ENCODE measurements around the gene CCNI2.
A peak's percentile ranks its signal among the peaks of the same experiment; 100 is the strongest.

Gene CCNI2

GRCh38 chr5:132776131-132776937 lies 29.1 kb downstream of the CCNI2 start:
- no peak for DNase-seq (ENCODE audit: low read depth, low spot score)
- peak overlapping the region; percentile 62 for H3K4me3 ChIP-seq (ENCODE audit: low read length)

- DNase-seq (ENCODE audit: low read depth, low spot score): no peak
Measured at GRCh38 chr5:132776938-132777208, 29.6 kb downstream of the CCNI2 start.

DNA sequence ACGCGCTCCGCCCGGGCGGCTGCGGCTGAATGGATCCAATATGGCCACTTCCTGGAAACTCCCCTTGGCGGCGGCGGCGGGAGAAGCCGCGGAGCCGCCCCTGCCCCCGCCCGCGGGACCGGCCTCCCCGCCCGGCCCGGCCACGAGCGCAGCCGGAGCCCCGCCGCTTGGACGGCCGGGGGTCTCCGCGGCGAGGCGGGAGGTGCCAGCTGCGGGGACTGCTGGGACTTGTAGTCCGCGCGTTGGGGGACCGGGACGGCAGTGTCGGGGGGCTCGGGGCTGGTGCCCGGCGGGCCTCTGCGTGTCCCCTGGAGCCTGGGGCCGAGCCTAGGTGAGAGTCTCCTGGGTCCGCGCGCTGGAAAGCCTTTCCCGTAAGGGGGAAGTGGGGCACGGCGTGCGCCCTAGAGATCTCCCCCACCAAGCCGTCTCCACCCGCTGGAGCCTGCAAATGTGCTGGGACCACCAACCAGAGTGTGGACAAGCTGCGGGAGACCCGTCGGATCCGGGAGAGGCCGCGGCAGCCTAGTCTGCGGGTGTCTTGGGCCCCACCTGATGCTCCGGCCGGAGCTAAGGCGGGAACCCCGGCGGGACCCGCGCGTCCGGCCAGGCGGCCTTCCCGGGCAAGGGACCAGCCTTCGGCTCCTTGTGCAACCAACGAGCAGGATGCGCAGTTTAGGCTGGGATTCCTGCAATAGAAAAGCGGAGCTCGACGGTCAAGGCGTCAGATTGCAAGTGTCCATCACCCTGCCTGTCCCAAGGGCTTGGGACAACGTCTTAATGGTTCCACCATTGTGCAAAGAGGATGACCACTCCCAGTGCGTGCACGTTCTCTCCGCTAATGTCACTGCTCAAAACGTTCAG lies 30.2 kb downstream of the CCNI2 start, which contains the start of gene SEPTIN8:
Gene SEPTIN8 (minus strand): TSS at position 31 of the 861 bp plus-strand sequence. CDS start 102 bp downstream, outside the sequence.
- H3K4me3 ChIP-seq (ENCODE audit: low read length): peak within 1 kb of the TSS; percentile 62
- DNase-seq (ENCODE audit: low read depth, low spot score): no peak

More at GRCh38 chr5:132776938-132777208, 29.6 kb downstream of the CCNI2 start:
- peak overlapping the region; percentile 62 for H3K4me3 ChIP-seq (ENCODE audit: low read length)

GRCh38 chr5:132778129-132778528 lies 30.9 kb downstream of the CCNI2 start:
- H3K4me3 ChIP-seq (ENCODE audit: low read length): no peak overlapping the region

GRCh38 chr5:132778856-132779255 lies 31.6 kb downstream of the CCNI2 start:
- DNase-seq (ENCODE audit: low read depth, low spot score): no peak
- no peak overlapping the region for H3K4me3 ChIP-seq (ENCODE audit: low read length)

More at GRCh38 chr5:132778129-132778528, 30.9 kb downstream of the CCNI2 start:
- no peak for DNase-seq (ENCODE audit: low read depth, low spot score)

GRCh38 chr5:132779961-132780360 lies 32.7 kb downstream of the CCNI2 start:
- H3K4me3 ChIP-seq (ENCODE audit: low read length): no peak overlapping the region
- no peak for DNase-seq (ENCODE audit: low read depth, low spot score)

- peak; percentile 19 for DNase-seq (ENCODE audit: low read depth, low spot score)
- no peak overlapping the region for H3K4me3 ChIP-seq (ENCODE audit: low read length)
Measured at GRCh38 chr5:132780577-132780976, 33.4 kb downstream of the CCNI2 start.

- no peak for DNase-seq (ENCODE audit: low read depth, low spot score)
- no peak overlapping the region for H3K4me3 ChIP-seq (ENCODE audit: low read length)
Measured at GRCh38 chr5:132781029-132781428, 33.8 kb downstream of the CCNI2 start.

- no peak for DNase-seq (ENCODE audit: low read depth, low spot score)
Measured at GRCh38 chr5:132782101-132782500, 34.9 kb downstream of the CCNI2 start.

GRCh38 chr5:132785365-132785764 lies 38.1 kb downstream of the CCNI2 start:
- DNase-seq (ENCODE audit: low read depth, low spot score): no peak
- H3K4me3 ChIP-seq (ENCODE audit: low read length): no peak overlapping the region

More at GRCh38 chr5:132782101-132782500, 34.9 kb downstream of the CCNI2 start:
- no peak overlapping the region for H3K4me3 ChIP-seq (ENCODE audit: low read length)

GRCh38 chr5:132785864-132786263 lies 38.6 kb downstream of the CCNI2 start:
- no peak for DNase-seq (ENCODE audit: low read depth, low spot score)

GRCh38 chr5:132787076-132787475 lies 39.9 kb downstream of the CCNI2 start:
- DNase-seq (ENCODE audit: low read depth, low spot score): no peak

More at GRCh38 chr5:132785864-132786263, 38.6 kb downstream of the CCNI2 start:
- no peak overlapping the region for H3K4me3 ChIP-seq (ENCODE audit: low read length)

DNA sequence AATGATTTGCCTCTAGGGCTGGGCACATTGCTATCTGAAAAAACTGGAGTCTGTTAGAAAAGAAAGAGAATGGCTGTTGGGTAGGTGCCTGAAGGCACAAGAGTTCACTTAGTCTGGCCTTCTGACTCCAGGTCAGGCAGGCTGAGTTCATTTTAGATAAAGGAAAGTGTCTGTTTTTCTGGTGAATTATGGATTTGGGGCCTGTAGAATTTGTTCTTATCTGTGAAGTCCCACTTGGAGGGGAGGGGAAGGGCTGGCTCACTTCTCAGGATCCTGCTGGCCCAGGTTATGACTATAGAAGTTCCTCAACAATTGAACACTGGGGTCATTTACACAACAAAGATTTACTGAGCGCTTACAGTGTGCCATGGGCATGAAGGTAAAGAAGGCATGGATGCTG lies 41.3 kb downstream of the CCNI2 start:
- no peak overlapping the region for H3K4me3 ChIP-seq (ENCODE audit: low read length)
- DNase-seq (ENCODE audit: low read depth, low spot score): no peak

More at GRCh38 chr5:132787076-132787475, 39.9 kb downstream of the CCNI2 start:
- H3K4me3 ChIP-seq (ENCODE audit: low read length): no peak overlapping the region

DNA sequence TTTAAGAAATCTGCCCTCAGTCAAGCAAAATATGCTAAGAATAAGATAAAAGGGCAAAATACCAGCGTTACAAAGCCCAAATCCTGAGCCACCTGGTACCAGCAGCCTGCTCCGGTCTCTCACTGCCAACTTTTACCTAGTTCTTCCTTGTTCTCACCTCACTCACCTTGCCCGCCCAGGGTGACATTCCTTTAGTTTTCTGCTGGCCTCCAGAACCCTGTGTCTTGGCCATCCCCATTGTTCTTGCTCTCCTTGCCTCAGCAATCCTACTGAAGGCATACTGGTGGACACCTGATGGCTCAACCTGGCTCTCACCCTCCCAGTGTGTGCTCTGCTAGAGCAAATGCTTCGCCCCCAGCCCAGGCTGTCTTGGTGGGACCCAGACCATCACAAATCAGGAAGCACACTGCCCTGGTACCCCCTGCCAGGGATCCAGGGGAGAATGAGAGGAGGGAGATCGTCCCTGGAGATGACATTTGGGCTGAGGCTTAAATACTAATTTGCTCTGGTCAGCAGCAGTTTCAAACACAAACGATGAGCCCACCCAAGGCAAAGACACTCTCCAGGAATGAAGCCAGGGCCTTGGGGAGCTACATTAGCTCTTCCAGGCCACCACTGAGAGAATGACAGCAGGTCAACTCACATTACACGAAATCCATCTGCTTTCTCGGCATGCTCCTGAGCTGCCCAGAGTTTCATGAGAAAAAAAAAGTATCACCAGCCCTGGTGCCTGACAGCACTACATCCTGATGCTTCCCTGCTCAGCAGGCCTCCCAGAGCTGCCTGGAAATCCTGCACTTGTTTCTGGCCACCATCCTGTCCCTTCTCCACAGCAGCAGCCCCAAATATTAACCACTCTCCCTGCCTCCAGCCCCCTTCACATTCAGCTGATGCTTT lies 42.0 kb downstream of the CCNI2 start:
- DNase-seq (ENCODE audit: low read depth, low spot score): no peak
- H3K4me3 ChIP-seq (ENCODE audit: low read length): no peak overlapping the region

DNA sequence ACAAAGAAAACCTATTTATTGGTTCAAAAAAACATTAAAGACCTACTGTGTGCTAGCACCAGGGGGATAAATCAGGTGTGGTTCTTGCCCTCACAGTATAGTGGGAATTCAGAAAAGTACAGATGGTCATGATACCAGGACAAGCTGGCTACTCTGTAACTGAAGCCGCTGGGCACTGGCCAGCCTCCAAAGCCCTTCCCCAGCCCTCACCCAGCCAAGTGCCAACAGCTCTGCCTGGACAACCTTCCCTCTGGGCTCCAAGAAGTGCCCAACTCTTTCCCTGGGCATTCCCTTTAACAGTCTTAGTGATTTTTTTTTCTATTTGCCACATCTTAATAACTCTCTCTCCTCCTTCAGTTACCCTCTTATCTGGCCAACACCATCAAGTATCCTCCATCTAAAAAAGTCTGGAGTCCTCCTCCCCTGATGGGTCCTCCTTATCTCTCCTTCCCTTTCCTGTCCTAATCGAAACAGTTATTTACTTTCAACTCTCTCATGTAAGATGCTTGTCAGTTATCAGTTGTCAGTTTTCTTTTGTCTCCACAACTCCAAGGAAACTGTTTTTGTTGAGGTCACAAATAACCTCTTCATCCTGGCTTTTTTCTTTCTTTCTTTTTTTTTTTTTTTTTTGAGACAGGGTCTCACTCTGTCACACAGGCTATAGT lies 43.1 kb downstream of the CCNI2 start:
- DNase-seq (ENCODE audit: low read depth, low spot score): no peak

DNA sequence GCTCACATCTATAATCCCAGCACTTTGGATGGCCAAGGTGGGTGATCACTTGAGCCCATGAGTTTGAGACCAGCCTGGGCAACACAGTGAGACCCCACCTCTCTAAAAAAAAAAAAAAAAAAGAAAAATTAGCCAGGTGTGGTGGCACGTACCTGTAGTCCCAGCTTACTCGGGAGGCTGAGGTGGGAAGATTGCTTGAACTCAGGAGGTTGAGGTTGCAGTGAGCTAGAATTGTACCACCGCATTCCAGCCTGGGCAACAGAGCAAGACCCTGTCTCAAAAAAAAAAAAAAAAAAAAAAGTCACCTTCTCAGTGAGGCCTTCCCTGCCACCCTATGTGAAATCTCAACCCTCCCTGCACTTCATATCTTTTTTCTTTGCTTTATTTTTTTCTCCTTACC lies 43.8 kb downstream of the CCNI2 start:
- H3K4me3 ChIP-seq (ENCODE audit: low read length): no peak overlapping the region
- no peak for DNase-seq (ENCODE audit: low read depth, low spot score)

More for the DNA sequence above, 43.1 kb downstream of the CCNI2 start:
- H3K4me3 ChIP-seq (ENCODE audit: low read length): no peak overlapping the region

DNA sequence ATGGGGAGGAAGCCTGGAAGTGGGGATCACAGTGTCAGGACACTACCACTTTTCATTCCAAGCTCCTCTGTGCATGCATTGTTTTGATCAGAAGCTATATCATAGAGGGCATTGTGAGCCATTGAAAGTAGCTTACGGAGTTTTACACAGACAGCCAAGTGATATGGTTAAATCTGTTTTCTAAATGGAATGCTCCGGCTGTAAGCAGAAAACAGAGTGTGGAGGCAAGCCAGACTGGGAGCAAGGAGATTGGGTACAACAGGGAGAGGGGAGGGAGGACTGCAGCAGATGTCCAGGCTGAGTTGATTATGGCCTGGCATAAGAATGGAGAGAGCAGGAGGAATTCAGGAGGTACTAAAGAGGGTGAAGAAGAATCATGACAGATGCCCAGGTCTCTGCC lies 50.4 kb downstream of the CCNI2 start:
- H3K4me3 ChIP-seq (ENCODE audit: low read length): no peak overlapping the region
- DNase-seq (ENCODE audit: low read depth, low spot score): no peak

- no peak for DNase-seq (ENCODE audit: low read depth, low spot score)
- no peak overlapping the region for H3K4me3 ChIP-seq (ENCODE audit: low read length)
Measured at GRCh38 chr5:132799392-132799791, 52.2 kb downstream of the CCNI2 start.

DNA sequence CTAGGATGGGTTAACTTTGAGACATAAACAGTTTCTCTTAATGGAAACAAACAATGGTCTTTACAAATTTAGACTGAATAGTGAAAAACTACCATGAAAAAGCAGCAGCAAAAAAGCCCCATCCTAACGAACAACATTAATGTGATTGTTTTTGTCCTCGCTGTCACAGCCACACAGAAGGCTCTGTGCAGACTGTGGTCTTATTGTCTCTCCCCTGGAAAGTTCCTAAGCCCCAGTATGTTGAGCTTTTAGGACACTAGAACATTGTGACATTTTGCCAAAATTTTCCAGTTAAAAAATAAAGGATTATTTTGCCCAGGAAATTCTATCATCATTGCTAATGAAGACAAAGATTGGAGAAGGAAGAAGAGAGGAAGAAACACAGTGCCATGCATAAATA lies 53.3 kb downstream of the CCNI2 start:
- no peak for DNase-seq (ENCODE audit: low read depth, low spot score)
- H3K4me3 ChIP-seq (ENCODE audit: low read length): no peak overlapping the region
